Tibial nerve (tissue), 3 donors: Measurements from ENCODE around the gene ELAVL1.

Experiments used
- CTCF ChIP-seq, 5 experiments: fragments of 200-600 bp in 3 of 5; fragments of 450-650 bp in 2 of 5; sonication (generic) in 3 of 5; IDR thresholded peaks; one replicate each; pipeline ENCODE4 v1.5.1; 2016 to 2019; ENCODE audit warnings: antibody characterized with exemption in 5 of 5, mild to moderate bottlenecking in 3 of 5, moderate library complexity in 2 of 5
- POLR2A ChIP-seq, 2 donors: fragments of 450-650 bp; IDR thresholded peaks; one replicate each; pipeline ENCODE4 v1.6.1; 2017; ENCODE audit warnings: antibody characterized with exemption in 2 of 2, mild to moderate bottlenecking in 2 of 2, moderate library complexity in 2 of 2

GRCh38 chr19:7924241-7924640, 81.2 kb downstream of the ELAVL1 start:
- TF ChIP-seq CTCF (IDR thresholded peaks at IDR 0.05) (no peak), POLR2A (IDR thresholded peaks at IDR 0.05) (no peak)
